H1 (cell line): ENCODE results near the gene BNIP5. TPM values are rescaled to one million over a fixed set of nuclear protein-coding genes. Genes with fewer than 3 reads are reported as not detected.

Experiments
- CTCF ChIA-PET: fragments of 300-600 bp; sonication (Branson Sonifier 250); formaldehyde crosslinking; loops from one replicate; lab custom pipeline; 2021; ENCODE audit not compliant: partially characterized antibody; lab: Charles Lee
- POLR2A ChIA-PET: fragments of 300-600 bp; sonication (Branson Sonifier 250); formaldehyde crosslinking; loops from one replicate; lab custom pipeline; 2021; ENCODE audit warnings: inconsistent platforms; ENCODE audit not compliant: partially characterized antibody; lab: Charles Lee
- DNase-seq, 2 experiments: peaks; one replicate each; pipeline versions ENCODE4 v3.0.0 to v3.0.0-alpha.2; 2010 to 2022; ENCODE audit warnings: low spot score in 2 of 2, low read depth in 1 of 2, mixed read lengths in 1 of 2
- FAIRE-seq: peaks from 2 replicates; lab custom pipeline; 2011; peaks lifted over from hg19 to GRCh38; lab: Jason Lieb, UNC
- H2AFZ ChIP-seq: 2 replicates; pipeline ENCODE4 v1.8.1; 2012; ENCODE audit warnings: low read length, inconsistent platforms
- H2AK5ac ChIP-seq: 2 replicates; pipeline ENCODE4 v1.6.1; 2013; ENCODE audit warnings: low read depth, low read length
- H2BK120ac ChIP-seq: replicated peaks from 2 replicates; pipeline ENCODE3; 2013; ENCODE audit warnings: low read depth, low read length, inconsistent platforms
- H2BK12ac ChIP-seq: 2 replicates; pipeline ENCODE4 v1.6.1; 2013; ENCODE audit warnings: low read depth, low read length
- H2BK15ac ChIP-seq: 2 replicates; pipeline ENCODE4 v1.6.1; 2013; ENCODE audit warnings: low read length
- H2BK20ac ChIP-seq: 2 replicates; pipeline ENCODE4 v1.6.1; 2013; ENCODE audit warnings: low read length
- H2BK5ac ChIP-seq: 2 replicates; pipeline ENCODE4 v1.6.1; 2013; ENCODE audit warnings: low read depth, low read length
- H3K14ac ChIP-seq: 2 replicates; pipeline ENCODE4 v1.6.1; 2013; ENCODE audit warnings: inconsistent platforms; ENCODE audit not compliant: insufficient read length
- H3K18ac ChIP-seq: 2 replicates; pipeline ENCODE4 v1.6.1; 2013; ENCODE audit warnings: low read length; ENCODE audit errors: extremely low read depth
- H3K23ac ChIP-seq: 2 replicates; pipeline ENCODE4 v1.6.1; 2013; ENCODE audit warnings: inconsistent platforms; ENCODE audit not compliant: insufficient read length
- H3K23me2 ChIP-seq: 2 replicates; pipeline ENCODE4 v1.6.1; 2013; ENCODE audit warnings: low read depth, low read length
- H3K27ac ChIP-seq: 2 replicates; pipeline ENCODE4 v1.6.1; 2011; ENCODE audit warnings: low read depth, low read length, inconsistent platforms
- H3K27me3 ChIP-seq, 4 experiments: replicated peaks in 1 of 4; 1 replicate in 1 of 4; 2 replicates in 3 of 4; pipeline versions ENCODE4 v1.6.1 to v1.8.1; 2011 to 2013; ENCODE audit warnings: low read length in 3 of 4, mild to moderate bottlenecking in 3 of 4, inconsistent platforms in 2 of 4, mixed read lengths in 2 of 4, moderate library complexity in 1 of 4; ENCODE audit not compliant: control insufficient read depth in 3 of 4, insufficient read depth in 3 of 4; ENCODE audit errors: extremely low read depth in 1 of 4
- H3K36me3 ChIP-seq, 4 experiments: 2 replicates each; pipeline versions ENCODE4 v1.6.1 to v1.8.1; 2011 to 2013; ENCODE audit warnings: mild to moderate bottlenecking in 4 of 4, low read length in 3 of 4, moderate library complexity in 2 of 4, control low read depth in 1 of 4, inconsistent platforms in 1 of 4; ENCODE audit not compliant: insufficient read depth in 4 of 4, control insufficient read depth in 2 of 4
- H3K4ac ChIP-seq: replicated peaks from 2 replicates; pipeline ENCODE3; 2013; ENCODE audit warnings: low read length, low read depth, mixed read lengths, inconsistent platforms; ENCODE audit not compliant: insufficient read length
- H3K4me1 ChIP-seq, 4 experiments: replicated peaks in 1 of 4; 1 replicate in 1 of 4; 2 replicates in 3 of 4; pipeline versions ENCODE4 v1.6.1 to v1.8.1; 2011 to 2013; ENCODE audit warnings: low read length in 3 of 4, inconsistent platforms in 2 of 4, mixed read lengths in 1 of 4; ENCODE audit not compliant: insufficient read depth in 4 of 4, control insufficient read depth in 3 of 4
- H3K4me2 ChIP-seq, 2 experiments: 2 replicates each; pipeline versions ENCODE4 v1.6.1 to v1.8.1; 2011 to 2013; ENCODE audit warnings: low read depth in 2 of 2, low read length in 2 of 2, control low read depth in 1 of 2, inconsistent platforms in 1 of 2, mild to moderate bottlenecking in 1 of 2; ENCODE audit not compliant: insufficient read depth in 1 of 2
- H3K4me3 ChIP-seq, 4 experiments: fragments of 200-600, 300-600 bp in 1 of 4; sonication (generic), shearing (Covaris generic), sonication (Bioruptor Twin) in 1 of 4; 2 replicates each; pipeline versions ENCODE4 v1.5.1 to v1.8.1; 2011 to 2016; ENCODE audit warnings: low read length in 4 of 4, low read depth in 3 of 4, control low read depth in 2 of 4, inconsistent platforms in 2 of 4, mild to moderate bottlenecking in 2 of 4, mixed read lengths in 1 of 4, moderate library complexity in 1 of 4; ENCODE audit not compliant: insufficient read depth in 2 of 4; ENCODE audit errors: extremely low read depth in 1 of 4
- H3K56ac ChIP-seq: replicated peaks from 2 replicates; pipeline ENCODE3; 2013; ENCODE audit warnings: low read depth, mild to moderate bottlenecking, mixed read lengths, low read length, inconsistent platforms; ENCODE audit not compliant: insufficient read length
- H3K79me1 ChIP-seq: 2 replicates; pipeline ENCODE4 v1.6.1; 2013; ENCODE audit warnings: low read depth, low read length, control low read depth
- H3K79me2 ChIP-seq, 2 experiments: 2 replicates each; pipeline versions ENCODE4 v1.6.1 to v1.8.1; 2012 to 2013; ENCODE audit warnings: low read length in 2 of 2, mild to moderate bottlenecking in 2 of 2, inconsistent platforms in 1 of 2; ENCODE audit not compliant: insufficient read depth in 2 of 2, control insufficient read depth in 1 of 2
- H3K9ac ChIP-seq, 4 experiments: replicated peaks in 1 of 4; 1 replicate in 1 of 4; 2 replicates in 3 of 4; pipeline versions ENCODE4 v1.6.1 to v1.8.1; 2011 to 2013; ENCODE audit warnings: low read depth in 3 of 4, low read length in 3 of 4, control low read depth in 2 of 4, mild to moderate bottlenecking in 2 of 4, moderate library complexity in 2 of 4, inconsistent platforms in 1 of 4; ENCODE audit errors: extremely low read depth in 1 of 4
- H3K9me3 ChIP-seq, 2 experiments: 2 replicates each; pipeline versions ENCODE4 v1.6.1 to v1.8.1; 2012 to 2013; ENCODE audit warnings: mild to moderate bottlenecking in 2 of 2, moderate library complexity in 2 of 2, control low read depth in 1 of 2, inconsistent platforms in 1 of 2, low read depth in 1 of 2, low read length in 1 of 2, mixed read lengths in 1 of 2; ENCODE audit not compliant: insufficient read depth in 2 of 2
- H4K20me1 ChIP-seq, 2 experiments: replicated peaks in 1 of 2; 2 replicates each; pipeline versions ENCODE3 to v1.8.1; 2011 to 2013; ENCODE audit warnings: inconsistent platforms in 2 of 2, low read length in 2 of 2, mild to moderate bottlenecking in 1 of 2; ENCODE audit not compliant: insufficient read depth in 2 of 2, control insufficient read depth in 1 of 2
- H4K5ac ChIP-seq: 2 replicates; pipeline ENCODE4 v1.6.1; 2013; ENCODE audit warnings: low read length, low read depth, mixed read lengths, inconsistent platforms; ENCODE audit not compliant: insufficient read length
- H4K8ac ChIP-seq: 2 replicates; pipeline ENCODE4 v1.8.0; 2013; ENCODE audit warnings: mild to moderate bottlenecking, moderate library complexity, low read length, inconsistent platforms; ENCODE audit not compliant: insufficient read depth; ENCODE audit errors: extremely low read depth
- H4K91ac ChIP-seq: replicated peaks from 2 replicates; pipeline ENCODE3; 2013; ENCODE audit warnings: low read length, mixed read lengths, inconsistent platforms; ENCODE audit not compliant: insufficient read length
- CHD1 ChIP-seq: IDR thresholded peaks from 2 replicates; pipeline ENCODE4 v1.6.1; 2012; ENCODE audit warnings: low read depth, low read length, improper control_type of control experiment
- EGR1 ChIP-seq: IDR thresholded peaks from 2 replicates; pipeline ENCODE4 v1.6.1; 2011; ENCODE audit warnings: low read depth, low read length, borderline replicate concordance
- MAX ChIP-seq: IDR thresholded peaks from 2 replicates; pipeline ENCODE4 v1.6.1; 2012; ENCODE audit warnings: inconsistent platforms
- SAP30 ChIP-seq: fragments of 300-600 bp; sonication (generic); IDR thresholded peaks from 2 replicates; pipeline ENCODE4 v1.7.1; 2012; ENCODE audit warnings: low read length, moderate library complexity, mild to moderate bottlenecking, inconsistent platforms; ENCODE audit not compliant: insufficient read depth, insufficient replicate concordance
- SP1 ChIP-seq: IDR thresholded peaks from 2 replicates; pipeline ENCODE4 v1.6.1; 2011; ENCODE audit warnings: low read depth, low read length
- TAF1 ChIP-seq: IDR thresholded peaks from 2 replicates; pipeline ENCODE4 v1.6.1; 2011; ENCODE audit warnings: mild to moderate bottlenecking, low read depth, low read length
- WGBS, 2 experiments: shearing (Covaris generic) in 1 of 2; methylation state at CpG; one replicate each; pipeline versions ENCODE4 v1.1.6 to v1.1.7; 2013 to 2015; ENCODE audit warnings: low lambda C conversion rate in 2 of 2, mixed read lengths in 2 of 2, inconsistent platforms in 1 of 2, low coverage in 1 of 2, missing lambda C conversion rate in 1 of 2; ENCODE audit not compliant: insufficient replicate concordance in 2 of 2, insufficient coverage in 1 of 2, insufficient read length in 1 of 2; ENCODE audit errors: extremely low coverage in 1 of 2, missing lambda C conversion rate in 1 of 2; 5-methylcytosine and 5-hydroxymethylcytosine counted together
- polyA plus RNA-seq, 7 experiments: library from polyadenylated mRNA; depleted of rRNA in 3 of 7; stranded (reverse) in 5 of 7; unstranded in 2 of 7; fragments of >200 nt in 5 of 7; fragments of 200-250 nt in 2 of 7; gene quantifications; 1 replicate in 5 of 7; 2 replicates in 1 of 7; 4 replicates in 1 of 7; pipeline versions ENCODE4 v1.2.1 to v1.2.3, GENCODE V29; 2011 to 2013; ENCODE audit warnings: missing spikeins in 2 of 7, mixed read lengths in 2 of 7
- total RNA-seq: library from RNA; stranded (reverse); fragmentation: NEBNext Ultra II Directional; extraction: Animal tissue kit (Norgen Biotek cat#: 25700); gene quantifications from 2 replicates; pipeline ENCODE4 v1.2.1, GENCODE V29; 2021

The BNIP5 gene
- total and polyA plus RNA-seq, 2 of the 8 experiments (the other 6 are each of a cell fraction or from before 2014, with no cell fraction given), result not detected

- Histone ChIP-seq H2BK20ac (no peak overlapping the region), H2BK15ac (no peak overlapping the region), H3K79me1 (no peaks in the 10 kb centered on the region), H3K23me2 (no peaks in the 10 kb centered on the region; the same call in 1 of the 2 replicates), H2AFZ (no peak overlapping the region), H3K9ac (no peak overlapping the region), H2BK12ac (no peak overlapping the region), H3K23ac (no peak overlapping the region), H3K79me2 (no peaks in the 10 kb centered on the region), H3K9me3 (no peaks in the 10 kb centered on the region), H4K8ac (no peak overlapping the region), H3K36me3 (no peaks in the 10 kb centered on the region), H3K56ac (no peak overlapping the region), H4K5ac (no peak overlapping the region), H2BK5ac (no peak overlapping the region), H3K14ac (no peak overlapping the region), H3K4me2 (no peak overlapping the region), H4K91ac (no peak overlapping the region), H3K27ac (no peak overlapping the region), H3K4me1 (peaks cover 0 to 10% (median 6%) of the 10 kb centered on the region in 4 experiments; a peak in 4 of 7 replicates), H4K20me1 (no peaks in the 10 kb centered on the region), H2BK120ac (no peak overlapping the region), H3K18ac (no peak overlapping the region), H3K27me3 (no peaks in the 10 kb centered on the region), H2AK5ac (no peak overlapping the region), H3K4ac (no peak overlapping the region), H3K4me3 (no peak overlapping the region)
- ChIA-PET CTCF (interaction anchor here (0.6 kb wide), 1 partner anchor 161 kb away, joined by 3 read pairs; no protein-coding TSS in a partner anchor), POLR2A (no interaction called here)
- WGBS, 2 experiments, result 94% methylated on average over 8 of the region's 8 CpGs; no CpG with 5 or more reads in 1 of the 2 experiments
- TF ChIP-seq TAF1 (no peak), CHD1 (no peak), SP1 (no peak), EGR1 (no peak), SAP30 (no peak), MAX (no peak)
- no peak for DNase-seq
- FAIRE-seq, result no peak
Measured at GRCh38 chr6:36376183-36376582, 39.5 kb upstream of the BNIP5 start.
